ENCODE results near the gene CPNE5. TPM values are rescaled to one million over a fixed set of nuclear protein-coding genes. Genes with fewer than 3 reads are reported as not detected.
A peak's percentile ranks its signal among the peaks of the same experiment; 100 is the strongest.

The CPNE5 gene
- total and polyA plus RNA-seq, 9 of the 15 experiments (the other 6 are each of a cell fraction or from before 2014, with no cell fraction given): 0.14 to 1.0 (median 0.46) TPM; not detected in 2

DNA sequence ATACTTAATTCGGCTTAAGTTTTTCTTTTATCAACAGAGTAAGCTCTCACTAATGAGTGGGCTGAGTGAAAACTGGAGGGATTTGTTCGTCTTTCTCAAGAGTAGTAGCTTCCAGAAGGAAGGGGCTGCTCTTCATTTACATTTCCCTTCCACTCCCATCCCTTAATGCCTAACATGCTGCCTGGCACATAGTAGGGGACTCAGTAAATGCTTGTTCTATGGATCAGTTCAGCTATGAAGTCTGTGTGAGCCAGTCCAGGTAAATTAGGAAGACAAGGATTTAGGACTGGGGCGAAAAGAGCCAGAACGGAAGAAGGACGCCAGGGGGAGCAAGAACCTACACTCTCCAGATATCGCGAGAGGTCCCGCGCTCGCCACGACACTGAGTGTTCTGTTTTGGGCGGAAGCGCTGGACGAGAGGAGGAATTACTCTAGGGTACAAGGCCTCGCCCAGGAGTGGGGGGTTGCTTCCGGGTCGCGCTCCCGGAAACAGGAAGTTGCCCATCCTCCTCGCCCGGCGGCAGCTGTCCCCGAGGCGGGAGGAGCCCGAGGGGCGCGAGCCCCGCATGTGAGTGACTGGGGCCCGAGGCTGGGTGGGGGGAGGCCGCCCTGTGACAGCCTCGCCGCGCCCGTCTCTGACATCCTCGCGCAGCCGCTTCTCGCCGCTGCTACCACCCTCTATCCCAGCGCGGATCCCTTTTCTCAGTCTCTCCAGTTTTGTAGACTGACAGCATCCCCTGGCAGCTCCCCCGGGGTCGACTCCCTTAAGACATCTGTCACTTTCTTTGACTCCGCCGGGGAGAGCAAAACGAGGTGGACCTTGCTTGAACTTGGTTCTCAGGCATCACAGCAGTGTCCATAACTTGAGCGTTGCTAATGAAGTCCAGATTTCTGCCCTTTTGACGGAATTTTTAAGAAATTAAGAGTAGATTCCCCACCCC, 46.5 kb upstream of the CPNE5 start, which contains the start of gene C6orf89 (continued):
- TF ChIP-seq, protein P1, sequence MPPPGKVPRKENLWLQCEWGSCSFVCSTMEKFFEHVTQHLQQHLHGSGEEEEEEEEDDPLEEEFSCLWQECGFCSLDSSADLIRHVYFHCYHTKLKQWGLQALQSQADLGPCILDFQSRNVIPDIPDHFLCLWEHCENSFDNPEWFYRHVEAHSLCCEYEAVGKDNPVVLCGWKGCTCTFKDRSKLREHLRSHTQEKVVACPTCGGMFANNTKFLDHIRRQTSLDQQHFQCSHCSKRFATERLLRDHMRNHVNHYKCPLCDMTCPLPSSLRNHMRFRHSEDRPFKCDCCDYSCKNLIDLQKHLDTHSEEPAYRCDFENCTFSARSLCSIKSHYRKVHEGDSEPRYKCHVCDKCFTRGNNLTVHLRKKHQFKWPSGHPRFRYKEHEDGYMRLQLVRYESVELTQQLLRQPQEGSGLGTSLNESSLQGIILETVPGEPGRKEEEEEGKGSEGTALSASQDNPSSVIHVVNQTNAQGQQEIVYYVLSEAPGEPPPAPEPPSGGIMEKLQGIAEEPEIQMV (tag; conservative IDR thresholded peaks at IDR 0.05; ENCODE audit: low read depth): no peak
- TF ChIP-seq, protein P2, sequence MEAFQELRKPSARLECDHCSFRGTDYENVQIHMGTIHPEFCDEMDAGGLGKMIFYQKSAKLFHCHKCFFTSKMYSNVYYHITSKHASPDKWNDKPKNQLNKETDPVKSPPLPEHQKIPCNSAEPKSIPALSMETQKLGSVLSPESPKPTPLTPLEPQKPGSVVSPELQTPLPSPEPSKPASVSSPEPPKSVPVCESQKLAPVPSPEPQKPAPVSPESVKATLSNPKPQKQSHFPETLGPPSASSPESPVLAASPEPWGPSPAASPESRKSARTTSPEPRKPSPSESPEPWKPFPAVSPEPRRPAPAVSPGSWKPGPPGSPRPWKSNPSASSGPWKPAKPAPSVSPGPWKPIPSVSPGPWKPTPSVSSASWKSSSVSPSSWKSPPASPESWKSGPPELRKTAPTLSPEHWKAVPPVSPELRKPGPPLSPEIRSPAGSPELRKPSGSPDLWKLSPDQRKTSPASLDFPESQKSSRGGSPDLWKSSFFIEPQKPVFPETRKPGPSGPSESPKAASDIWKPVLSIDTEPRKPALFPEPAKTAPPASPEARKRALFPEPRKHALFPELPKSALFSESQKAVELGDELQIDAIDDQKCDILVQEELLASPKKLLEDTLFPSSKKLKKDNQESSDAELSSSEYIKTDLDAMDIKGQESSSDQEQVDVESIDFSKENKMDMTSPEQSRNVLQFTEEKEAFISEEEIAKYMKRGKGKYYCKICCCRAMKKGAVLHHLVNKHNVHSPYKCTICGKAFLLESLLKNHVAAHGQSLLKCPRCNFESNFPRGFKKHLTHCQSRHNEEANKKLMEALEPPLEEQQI (IDR thresholded peaks at IDR 0.05): no peak; the same call in 1 of the 2 replicates
- no peak for TF ChIP-seq ZBTB8A (IDR thresholded peaks at IDR 0.05; ENCODE audit: partially characterized antibody)
- no peak; the same call in 1 of the 2 replicates for TF ChIP-seq SMARCC2 (IDR thresholded peaks at IDR 0.05; ENCODE audit: low read depth)
- no peak for TF ChIP-seq CHCHD3 (CRISPR knock-in tag; IDR thresholded peaks at IDR 0.05)
- peak; percentile 99 for TF ChIP-seq GABPB1 (CRISPR knock-in tag; IDR thresholded peaks at IDR 0.05)
- peak; percentile 91 for TF ChIP-seq KLF1 (tag; IDR thresholded peaks at IDR 0.05)
- TF ChIP-seq YY1 (IDR thresholded peaks at IDR 0.05; ENCODE audit: borderline replicate concordance in 1 of 3, control insufficient read depth in 1 of 3, extremely low read depth in 1 of 3, insufficient read depth in 3 of 3, insufficient read length in 1 of 3, insufficient replicate concordance in 2 of 3, low read depth in 1 of 3, low read length in 2 of 3): peak in 1 of 3 experiments; percentile 52
- TF ChIP-seq, protein P3, sequence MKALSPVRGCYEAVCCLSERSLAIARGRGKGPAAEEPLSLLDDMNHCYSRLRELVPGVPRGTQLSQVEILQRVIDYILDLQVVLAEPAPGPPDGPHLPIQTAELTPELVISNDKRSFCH (CRISPR knock-in tag; IDR thresholded peaks at IDR 0.05): no peak
- TF ChIP-seq, protein P3 (tag; IDR thresholded peaks at IDR 0.05): 0 out of 2 replicates have a peak, but pooled peaks have one; percentile 39
- TF ChIP-seq, protein P4, sequence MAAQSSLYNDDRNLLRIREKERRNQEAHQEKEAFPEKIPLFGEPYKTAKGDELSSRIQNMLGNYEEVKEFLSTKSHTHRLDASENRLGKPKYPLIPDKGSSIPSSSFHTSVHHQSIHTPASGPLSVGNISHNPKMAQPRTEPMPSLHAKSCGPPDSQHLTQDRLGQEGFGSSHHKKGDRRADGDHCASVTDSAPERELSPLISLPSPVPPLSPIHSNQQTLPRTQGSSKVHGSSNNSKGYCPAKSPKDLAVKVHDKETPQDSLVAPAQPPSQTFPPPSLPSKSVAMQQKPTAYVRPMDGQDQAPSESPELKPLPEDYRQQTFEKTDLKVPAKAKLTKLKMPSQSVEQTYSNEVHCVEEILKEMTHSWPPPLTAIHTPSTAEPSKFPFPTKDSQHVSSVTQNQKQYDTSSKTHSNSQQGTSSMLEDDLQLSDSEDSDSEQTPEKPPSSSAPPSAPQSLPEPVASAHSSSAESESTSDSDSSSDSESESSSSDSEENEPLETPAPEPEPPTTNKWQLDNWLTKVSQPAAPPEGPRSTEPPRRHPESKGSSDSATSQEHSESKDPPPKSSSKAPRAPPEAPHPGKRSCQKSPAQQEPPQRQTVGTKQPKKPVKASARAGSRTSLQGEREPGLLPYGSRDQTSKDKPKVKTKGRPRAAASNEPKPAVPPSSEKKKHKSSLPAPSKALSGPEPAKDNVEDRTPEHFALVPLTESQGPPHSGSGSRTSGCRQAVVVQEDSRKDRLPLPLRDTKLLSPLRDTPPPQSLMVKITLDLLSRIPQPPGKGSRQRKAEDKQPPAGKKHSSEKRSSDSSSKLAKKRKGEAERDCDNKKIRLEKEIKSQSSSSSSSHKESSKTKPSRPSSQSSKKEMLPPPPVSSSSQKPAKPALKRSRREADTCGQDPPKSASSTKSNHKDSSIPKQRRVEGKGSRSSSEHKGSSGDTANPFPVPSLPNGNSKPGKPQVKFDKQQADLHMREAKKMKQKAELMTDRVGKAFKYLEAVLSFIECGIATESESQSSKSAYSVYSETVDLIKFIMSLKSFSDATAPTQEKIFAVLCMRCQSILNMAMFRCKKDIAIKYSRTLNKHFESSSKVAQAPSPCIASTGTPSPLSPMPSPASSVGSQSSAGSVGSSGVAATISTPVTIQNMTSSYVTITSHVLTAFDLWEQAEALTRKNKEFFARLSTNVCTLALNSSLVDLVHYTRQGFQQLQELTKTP (IDR thresholded peaks at IDR 0.05; ENCODE audit: low read depth in 1 of 2, partially characterized antibody in 2 of 2): peak in 1 of 2 experiments; percentile 29
- TF ChIP-seq EWSR1 (IDR thresholded peaks at IDR 0.05; ENCODE audit: borderline replicate concordance, low read depth, partially characterized antibody): no peak
- TF ChIP-seq, protein P5, sequence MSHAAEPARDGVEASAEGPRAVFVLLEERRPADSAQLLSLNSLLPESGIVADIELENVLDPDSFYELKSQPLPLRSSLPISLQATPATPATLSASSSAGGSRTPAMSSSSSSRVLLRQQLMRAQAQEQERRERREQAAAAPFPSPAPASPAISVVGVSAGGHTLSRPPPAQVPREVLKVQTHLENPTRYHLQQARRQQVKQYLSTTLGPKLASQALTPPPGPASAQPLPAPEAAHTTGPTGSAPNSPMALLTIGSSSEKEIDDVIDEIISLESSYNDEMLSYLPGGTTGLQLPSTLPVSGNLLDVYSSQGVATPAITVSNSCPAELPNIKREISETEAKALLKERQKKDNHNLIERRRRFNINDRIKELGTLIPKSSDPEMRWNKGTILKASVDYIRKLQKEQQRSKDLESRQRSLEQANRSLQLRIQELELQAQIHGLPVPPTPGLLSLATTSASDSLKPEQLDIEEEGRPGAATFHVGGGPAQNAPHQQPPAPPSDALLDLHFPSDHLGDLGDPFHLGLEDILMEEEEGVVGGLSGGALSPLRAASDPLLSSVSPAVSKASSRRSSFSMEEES (CRISPR knock-in tag; IDR thresholded peaks at IDR 0.05): no peak
